ENCODE results near the gene RPS19BP1. TPM values are rescaled to one million over a fixed set of nuclear protein-coding genes. Genes with fewer than 3 reads are reported as not detected.

RPS19BP1 gene
- total RNA-seq, 1 experiment from 2014 or later: 102 TPM

GRCh38 chr22:39519681-39520225, 12.8 kb downstream of the RPS19BP1 start (continued):
- TF ChIP-seq MAX (CRISPR knock-in tag; IDR thresholded peaks at IDR 0.05) (no peak), ZNF396 (CRISPR knock-in tag; IDR thresholded peaks at IDR 0.05; ENCODE audit: borderline replicate concordance) (no peak), ATF6 (CRISPR knock-in tag; IDR thresholded peaks at IDR 0.05) (no peak), TP53 (CRISPR knock-in tag; IDR thresholded peaks at IDR 0.05) (no peak), E2F5 (CRISPR knock-in tag; IDR thresholded peaks at IDR 0.05) (peak; percentile 29; the same call in 1 of the 2 replicates), NFYB (CRISPR knock-in tag; conservative IDR thresholded peaks at IDR 0.05; ENCODE audit: low read depth) (peak; percentile 87), PREB (CRISPR knock-in tag; IDR thresholded peaks at IDR 0.05; ENCODE audit: borderline replicate concordance) (no peak), ZNF121 (CRISPR knock-in tag; IDR thresholded peaks at IDR 0.05) (no peak), ETV6 (CRISPR knock-in tag; IDR thresholded peaks at IDR 0.05) (no peak), CREM (CRISPR knock-in tag; IDR thresholded peaks at IDR 0.05) (no peak), ZNF232 (CRISPR knock-in tag; IDR thresholded peaks at IDR 0.05) (no peak)

GRCh38 chr22:39518996-39519680, 13.4 kb downstream of the RPS19BP1 start:
- POLR2A ChIA-PET: interaction anchor here (0.5 to 1.7 kb wide), 20 partner anchors 9 to 525 kb away, joined by 3 to 16 read pairs (median 4); partner anchors contain the start of genes MIEF1, RPL3, RPS19BP1 and TAB1
- DNase-seq (ENCODE audit: low spot score): no peak
- no peak for ATAC-seq
- peaks cover 40% of the 10 kb centered on the region for H3K27me3 Mint-ChIP-seq (ENCODE audit: low read depth)
- peak overlapping the region; percentile 95 for H3K4me3 Mint-ChIP-seq
- no peaks in the 10 kb centered on the region for H3K9me3 Mint-ChIP-seq
- peaks cover 30% of the 10 kb centered on the region for H3K4me1 Mint-ChIP-seq
- CTCF ChIA-PET: interaction anchor here (0.9 to 5.6 kb wide), 14 partner anchors 9 to 414 kb away, joined by 3 to 54 read pairs (median 5); partner anchors contain the start of genes MIEF1, RPL3 and TAB1
- peak overlapping the region; percentile 92 for H3K27ac Mint-ChIP-seq
- peaks cover 65% of the 10 kb centered on the region for H3K36me3 Mint-ChIP-seq
- TF ChIP-seq KAT7 (CRISPR knock-in tag; IDR thresholded peaks at IDR 0.05; ENCODE audit: borderline replicate concordance) (no peak), NR2C2 (CRISPR knock-in tag; IDR thresholded peaks at IDR 0.05) (no peak), IRF2 (CRISPR knock-in tag; IDR thresholded peaks at IDR 0.05; ENCODE audit: borderline replicate concordance, low read depth) (no peak), PRDM15 (CRISPR knock-in tag; IDR thresholded peaks at IDR 0.05) (peak; percentile 96), EMX1 (CRISPR knock-in tag; IDR thresholded peaks at IDR 0.05) (0 out of 2 replicates have a peak, but pooled peaks have one; percentile 14), FOXP4 (CRISPR knock-in tag; IDR thresholded peaks at IDR 0.05) (no peak), JUN (CRISPR knock-in tag; IDR thresholded peaks at IDR 0.05) (no peak), GRHL2 (CRISPR knock-in tag; IDR thresholded peaks at IDR 0.05; ENCODE audit: insufficient replicate concordance, severe bottlenecking) (no peak), CDX4 (CRISPR knock-in tag; IDR thresholded peaks at IDR 0.05; ENCODE audit: borderline replicate concordance) (no peak), IRF1 (CRISPR knock-in tag; IDR thresholded peaks at IDR 0.05) (no peak), ATF6 (CRISPR knock-in tag; IDR thresholded peaks at IDR 0.05) (no peak)

Measured in WTC11 (cell line).